GM12878 (cell line): ENCODE results near the gene TEC. TPM values are rescaled to one million over a fixed set of nuclear protein-coding genes. Genes with fewer than 3 reads are reported as not detected.

Experiments used
- CBFB ChIP-seq: IDR thresholded peaks from 2 replicates; pipeline ENCODE4 v1.6.1; 2016; ENCODE audit warnings: antibody characterized with exemption, low read depth
- CREM ChIP-seq: IDR thresholded peaks from 2 replicates; pipeline ENCODE4 v1.6.1; 2014; ENCODE audit warnings: antibody characterized with exemption, low read depth
- E2F4 ChIP-seq: IDR thresholded peaks from 2 replicates; pipeline ENCODE4 v1.6.1; 2012; ENCODE audit warnings: low read depth, low read length, improper control_type of control experiment
- FOXM1 ChIP-seq: IDR thresholded peaks from 2 replicates; pipeline ENCODE4 v1.6.1; 2012; ENCODE audit warnings: low read depth, mild to moderate bottlenecking, inconsistent platforms, low read length, moderate library complexity
- HSF1 ChIP-seq: fragments of 150-350 bp; IDR thresholded peaks from 2 replicates; pipeline ENCODE4 v1.6.1; 2014; ENCODE audit warnings: mild to moderate bottlenecking, low read depth, low read length
- IKZF1 ChIP-seq: fragments of 450-650 bp; conservative IDR thresholded peaks from 2 replicates; pipeline ENCODE4 v1.6.1; 2017; ENCODE audit warnings: antibody characterized with exemption, mild to moderate bottlenecking
- JUNB ChIP-seq: IDR thresholded peaks from 2 replicates; pipeline ENCODE4 v1.6.1; 2016; ENCODE audit warnings: antibody characterized with exemption, mild to moderate bottlenecking
- MYB ChIP-seq: fragments of 150-350 bp; IDR thresholded peaks from 2 replicates; pipeline ENCODE4 v1.6.1; 2014; ENCODE audit warnings: mild to moderate bottlenecking, low read depth, low read length, borderline replicate concordance
- NR2F1 ChIP-seq: fragments of 450-650 bp; conservative IDR thresholded peaks from 2 replicates; pipeline ENCODE4 v1.6.1; 2017; ENCODE audit warnings: mild to moderate bottlenecking
- RUNX3 ChIP-seq: IDR thresholded peaks from 2 replicates; pipeline ENCODE4 v1.6.1; 2012; ENCODE audit warnings: low read length, inconsistent platforms
- STAT1 ChIP-seq: fragments of 450-650 bp; conservative IDR thresholded peaks from 2 replicates; pipeline ENCODE4 v1.6.1; 2014; ENCODE audit warnings: antibody characterized with exemption, mild to moderate bottlenecking
- SUZ12 ChIP-seq: fragments of 200-600 bp; sonication (generic); IDR thresholded peaks from one replicate; pipeline ENCODE4 v1.6.1; 2018; ENCODE audit warnings: antibody characterized with exemption, mild to moderate bottlenecking; ENCODE audit not compliant: unreplicated experiment
- ZNF24 ChIP-seq: fragments of 450-650 bp; IDR thresholded peaks from 2 replicates; pipeline ENCODE4 v1.6.1; 2017; ENCODE audit warnings: antibody characterized with exemption, mild to moderate bottlenecking
- polyA plus RNA-seq, 11 experiments: library from polyadenylated mRNA; depleted of rRNA in 4 of 11; unstranded in 6 of 11; stranded (reverse) in 5 of 11; fragments of >200 nt; fragmentation: Nextera tagmentation in 4 of 11; fragmentation: Illumina TruSeq in 1 of 11; extraction: Ambion mirVana in 4 of 11; extraction: Trizol in 1 of 11; gene quantifications; 1 replicate in 1 of 11; 2 replicates in 10 of 11; pipeline versions ENCODE4 v1.2.1 to v1.2.3, GENCODE V29; 2011 to 2016; ENCODE audit warnings: inconsistent platforms in 2 of 11, missing spikeins in 2 of 11, low read depth in 1 of 11
- total RNA-seq, 4 experiments: library from RNA; depleted of rRNA in 3 of 4; stranded (reverse); fragments of >200 nt in 3 of 4; fragmentation: Illumina TruSeq in 1 of 4; extraction: Trizol in 1 of 4; gene quantifications; 2 replicates each; pipeline versions ENCODE4 v1.2.1 to v1.2.3, GENCODE V29; 2013 to 2021

TEC gene
- total and polyA plus RNA-seq, 10 of the 15 experiments (the other 5 are each of a cell fraction or from before 2014, with no cell fraction given) = 7.4 to 27.2 (median 17.1) TPM

- no peak for TF ChIP-seq ZNF24
- no peak for TF ChIP-seq HSF1
- no peak for TF ChIP-seq MYB
- peak; percentile 60; the same call in 1 of the 2 replicates for TF ChIP-seq CREM
- no peak for TF ChIP-seq SUZ12
- peak; percentile 86 for TF ChIP-seq RUNX3
- TF ChIP-seq NR2F1 = peak; percentile 66
- 0 out of 2 replicates have a peak, but pooled peaks have one; percentile 23 for TF ChIP-seq JUNB
- TF ChIP-seq IKZF1 = peak; percentile 44; the same call in 1 of the 2 replicates
- TF ChIP-seq E2F4 = no peak
- TF ChIP-seq FOXM1 = peak; percentile 49; the same call in 1 of the 2 replicates
- TF ChIP-seq STAT1 = no peak
- peak; percentile 32; the same call in 1 of the 2 replicates for TF ChIP-seq CBFB
Measured at GRCh38 chr4:48153791-48154550, 115.7 kb downstream of the TEC start (continued).
